Calu3 (cell line): Measurements from ENCODE around the gene KRT7. TPM values are rescaled to one million over a fixed set of nuclear protein-coding genes. Genes with fewer than 3 reads are reported as not detected.

Experiments used
- BruUV-seq: library from RNA; stranded (reverse); fragments of 400-500 nt; replicated peaks from 2 replicates; lab custom pipeline; 2021; lab: Mats Ljungman, UMichigan
- CTCF ChIA-PET: fragments of 300-600 bp; sonication (Branson Sonifier 250); formaldehyde crosslinking; loops from one replicate; lab custom pipeline; 2022; ENCODE audit warnings: antibody characterized with exemption; lab: Charles Lee
- DNase-seq: peaks from one replicate; pipeline ENCODE4 v3.0.0; 2022
- H3K27ac Mint-ChIP-seq: one replicate; pipeline ENCODE4 v1.8.0; 2022; ENCODE audit warnings: mixed read lengths; ENCODE audit not compliant: unreplicated experiment
- H3K27me3 Mint-ChIP-seq: one replicate; pipeline ENCODE4 v1.8.0; 2022; ENCODE audit warnings: mixed read lengths; ENCODE audit not compliant: unreplicated experiment
- H3K36me3 Mint-ChIP-seq: one replicate; pipeline ENCODE4 v1.8.0; 2022; ENCODE audit warnings: mild to moderate bottlenecking, moderate library complexity, mixed read lengths; ENCODE audit not compliant: insufficient read depth, unreplicated experiment
- H3K4me1 Mint-ChIP-seq: one replicate; pipeline ENCODE4 v1.8.0; 2022; ENCODE audit warnings: mild to moderate bottlenecking, low read depth, mixed read lengths; ENCODE audit not compliant: unreplicated experiment
- H3K4me3 Mint-ChIP-seq: one replicate; pipeline ENCODE4 v1.8.0; 2022; ENCODE audit warnings: mild to moderate bottlenecking, low read depth, moderate library complexity, mixed read lengths; ENCODE audit not compliant: unreplicated experiment
- H3K9me3 Mint-ChIP-seq: one replicate; pipeline ENCODE4 v1.8.0; 2022; ENCODE audit warnings: low read depth, mixed read lengths; ENCODE audit not compliant: unreplicated experiment
- CTCF ChIP-seq: fragments of 200-600 bp; IDR thresholded peaks from one replicate; pipeline ENCODE4 v1.8.0; 2022; ENCODE audit warnings: antibody characterized with exemption; ENCODE audit not compliant: unreplicated experiment
- intact Hi-C: fragments of 100-400 bp; cut with micrococcal nuclease; formaldehyde crosslinking; loops from one replicate; pipeline ENCODE4 v1.10.0; 2022; ENCODE audit not compliant: unreplicated experiment
- total RNA-seq: library from RNA; stranded (reverse); gene quantifications from 2 replicates; pipeline ENCODE4 v1.2.3, GENCODE V29; 2022

The KRT7 gene
- total RNA-seq, 1 experiment from 2014 or later, result 2,828 TPM

GRCh38 chr12:52271158-52271557, 38.1 kb downstream of the KRT7 start:
- no peaks in the 10 kb centered on the region for H3K27me3 Mint-ChIP-seq
- H3K4me3 Mint-ChIP-seq, result no peak overlapping the region
- H3K36me3 Mint-ChIP-seq, result no peaks in the 10 kb centered on the region
- no peak for DNase-seq
- H3K4me1 Mint-ChIP-seq, result no peaks in the 10 kb centered on the region
- BruUV-seq, result no TSS peak
- no peak for TF ChIP-seq CTCF
- peak overlapping the region; percentile 16 for H3K27ac Mint-ChIP-seq
- CTCF ChIA-PET, result no interaction called here
- intact Hi-C loops, result no loop called here
- H3K9me3 Mint-ChIP-seq, result peaks cover 3% of the 10 kb centered on the region

GRCh38 chr12:52274521-52275120, 41.6 kb downstream of the KRT7 start, which contains the start of gene KRT86:
TSS of gene KRT86 (plus strand) at chr12:52274645. CDS start at chr12:52301917, 27,272 bp downstream.
- BruUV-seq, result no TSS peak
- no peak for TF ChIP-seq CTCF
- H3K9me3 Mint-ChIP-seq, result peaks cover 3% of the 10 kb centered on the region
- no peak within 1 kb of the TSS for H3K4me3 Mint-ChIP-seq
- DNase-seq, result no peak
- intact Hi-C loops, result no loop called here
- H3K36me3 Mint-ChIP-seq, result peaks cover 19% of the 10 kb centered on the region
- H3K27ac Mint-ChIP-seq, result no peak within 1 kb of the TSS
- CTCF ChIA-PET, result interaction anchor here (0.5 kb wide), 1 partner anchor 578 kb away, joined by 3 read pairs; no protein-coding TSS in a partner anchor
- no peaks in the 10 kb centered on the region for H3K27me3 Mint-ChIP-seq
- peaks cover 24% of the 10 kb centered on the region for H3K4me1 Mint-ChIP-seq

- H3K9me3 Mint-ChIP-seq, result peaks cover 3% of the 10 kb centered on the region
- no peak overlapping the region for H3K4me3 Mint-ChIP-seq
- BruUV-seq, result no TSS peak
- H3K27me3 Mint-ChIP-seq, result no peaks in the 10 kb centered on the region
- TF ChIP-seq CTCF, result no peak
- H3K36me3 Mint-ChIP-seq, result peaks cover 29% of the 10 kb centered on the region
- intact Hi-C loops, result no loop called here
- H3K27ac Mint-ChIP-seq, result no peak overlapping the region
- CTCF ChIA-PET, result no interaction called here
- no peak for DNase-seq
- peaks cover 32% of the 10 kb centered on the region for H3K4me1 Mint-ChIP-seq
Measured at GRCh38 chr12:52275686-52276085, 42.6 kb downstream of the KRT7 start.

GRCh38 chr12:52277486-52278245, 44.6 kb downstream of the KRT7 start:
- DNase-seq, result no peak
- no peaks in the 10 kb centered on the region for H3K27me3 Mint-ChIP-seq
- peaks cover 36% of the 10 kb centered on the region for H3K4me1 Mint-ChIP-seq
- H3K36me3 Mint-ChIP-seq, result peaks cover 33% of the 10 kb centered on the region
- H3K4me3 Mint-ChIP-seq, result no peak overlapping the region
- no TSS peak for BruUV-seq
- H3K27ac Mint-ChIP-seq, result peak overlapping the region; percentile 100
- no peak for TF ChIP-seq CTCF
- peaks cover 3% of the 10 kb centered on the region for H3K9me3 Mint-ChIP-seq
- CTCF ChIA-PET, result interaction anchor here (1.0 to 2.9 kb wide), 2 partner anchors 44 to 49 kb away, joined by 5 to 20 read pairs; no protein-coding TSS in a partner anchor
- intact Hi-C loops, result no loop called here
